H4 (cell line): Measurements from ENCODE around the gene PRKCI. TPM values are rescaled to one million over a fixed set of nuclear protein-coding genes. Genes with fewer than 3 reads are reported as not detected.
"Not testable (repeated sequence)": the region's sequence is repeated elsewhere in the genome, so short reads cannot be mapped to it uniquely, and the experiment has no call there.

Experiments
- DNase-seq: peaks from one replicate; pipeline ENCODE4 v3.0.0-alpha.2; 2015; ENCODE audit warnings: low spot score
- total RNA-seq: library from RNA; depleted of rRNA; stranded (reverse); fragments of >200 nt; shearing (Covaris generic); gene quantifications from 2 replicates; pipeline ENCODE4 v1.2.3, GENCODE V29; 2014; rRNA removed

The PRKCI gene
- total RNA-seq, 1 experiment from 2014 or later: 73.3 TPM

GRCh38 chr3:170338690-170339340, 116.6 kb downstream of the PRKCI start:
- DNase-seq: no peak

- not testable (repeated sequence) for DNase-seq
Measured at GRCh38 chr3:170342273-170342672, 120.0 kb downstream of the PRKCI start.

- DNase-seq: not testable (repeated sequence)
Measured at GRCh38 chr3:170343859-170344258, 121.6 kb downstream of the PRKCI start.

GRCh38 chr3:170344971-170345370, 122.7 kb downstream of the PRKCI start:
- DNase-seq: no peak

GRCh38 chr3:170346481-170347392, 124.5 kb downstream of the PRKCI start:
- DNase-seq: no peak

GRCh38 chr3:170350515-170351413, 128.5 kb downstream of the PRKCI start:
- DNase-seq: no peak

GRCh38 chr3:170352936-170353335, 130.7 kb downstream of the PRKCI start:
- DNase-seq: no peak

GRCh38 chr3:170353485-170353884, 131.3 kb downstream of the PRKCI start:
- no peak for DNase-seq

- no peak for DNase-seq
Measured at GRCh38 chr3:170354760-170355159, 132.5 kb downstream of the PRKCI start.

Other genes starting within 250 kb of the PRKCI start
- gene GPR160, start 184.4 kb upstream of the PRKCI start, total RNA-seq: 2.9 and 5.6 TPM in 2 replicates
- 14.9 and 17.5 TPM in 2 replicates for gene PHC3, start 40.7 kb upstream of the PRKCI start, total RNA-seq
- 36.4 and 43.0 TPM in 2 replicates for gene SKIL, start 135.3 kb downstream of the PRKCI start, total RNA-seq
- gene CLDN11, start 196.4 kb downstream of the PRKCI start, total RNA-seq: 0.06 TPM in 1 of 2 replicates, not detected in the other